Airway epithelial cell (primary cell): ENCODE measurements around the gene CCDC187. TPM values are rescaled to one million over a fixed set of nuclear protein-coding genes. Genes with fewer than 3 reads are reported as not detected.

Experiments used
- total RNA-seq: library from RNA; depleted of rRNA; stranded (reverse); fragments of >200 nt; gene quantifications from 2 replicates; pipeline ENCODE4 v1.2.3, GENCODE V29; 2015

Gene CCDC187
- total RNA-seq, result under 0.01 and 0.14 TPM in 2 replicates

DNA sequence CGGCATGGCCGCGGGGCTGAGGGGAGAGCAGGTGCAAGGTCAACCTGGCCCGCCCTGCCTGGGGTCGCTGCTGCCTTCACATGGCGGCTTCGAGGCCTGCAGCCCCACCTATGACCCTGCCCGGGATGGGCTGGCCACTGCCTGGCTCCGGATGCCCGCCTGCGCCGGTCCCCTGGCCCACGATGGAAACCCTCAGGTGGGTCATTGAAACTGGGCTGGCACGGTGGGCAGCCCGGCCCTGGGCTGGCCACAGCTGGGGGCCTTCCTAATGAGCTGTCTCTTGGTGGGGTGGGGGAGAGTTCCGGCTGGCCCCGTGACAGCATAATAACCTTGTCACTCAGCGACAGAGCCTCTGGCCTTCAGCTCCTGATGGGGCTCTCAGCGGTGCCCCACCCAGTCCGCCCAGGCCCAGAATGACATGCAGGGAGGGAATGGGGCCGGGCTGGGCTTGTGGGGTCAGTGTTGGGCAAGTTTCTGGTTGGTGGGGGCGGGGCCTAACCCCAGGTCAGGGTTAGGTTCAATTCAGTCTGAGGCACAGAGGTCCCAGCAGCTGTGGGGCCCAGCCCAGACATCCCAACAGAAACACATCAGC lies at the start of gene CCDC187:
Gene CCDC187 (minus strand): TSS at position 270 of the 592 bp plus-strand sequence. CDS start 264 bp downstream, at position 6.

DNA sequence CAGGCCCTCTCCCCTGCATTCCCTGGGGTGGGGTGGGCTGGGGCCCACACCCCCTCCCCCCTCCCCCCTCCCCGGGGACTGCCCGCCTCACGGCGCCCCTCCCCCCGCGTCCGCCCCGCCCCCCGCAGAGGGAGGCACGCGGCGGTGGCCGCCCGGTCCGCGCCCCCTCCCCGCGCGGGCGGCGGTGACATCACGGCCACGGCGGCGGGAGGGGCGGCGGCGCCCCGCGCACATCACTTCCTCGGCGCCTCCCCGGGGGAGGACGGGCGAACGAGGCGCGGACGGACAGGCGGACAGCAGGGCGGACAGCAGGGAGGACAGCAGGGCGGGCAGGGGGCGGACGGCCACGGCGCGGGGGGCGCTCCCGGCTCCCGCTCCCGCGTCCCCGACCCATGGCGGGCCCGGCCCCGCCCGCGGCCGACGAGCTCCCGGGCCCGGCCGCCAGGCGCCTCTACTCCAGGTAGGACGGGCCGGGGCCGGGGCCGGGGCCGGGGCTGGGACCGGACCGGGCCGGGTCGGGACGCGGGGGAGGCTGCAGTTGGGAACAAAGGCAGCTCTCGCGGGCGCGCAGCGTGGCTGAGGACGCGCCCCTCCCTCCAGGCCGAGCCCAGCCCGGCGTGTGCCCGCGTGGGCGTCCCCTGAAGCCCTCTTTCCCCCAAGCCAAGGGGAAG lies 23.5 kb upstream of the CCDC187 start, which contains the start of gene GPSM1:
Gene GPSM1 (plus strand): TSS at position 236 of the 671 bp plus-strand sequence. CDS start 157 bp downstream, at position 393.

DNA sequence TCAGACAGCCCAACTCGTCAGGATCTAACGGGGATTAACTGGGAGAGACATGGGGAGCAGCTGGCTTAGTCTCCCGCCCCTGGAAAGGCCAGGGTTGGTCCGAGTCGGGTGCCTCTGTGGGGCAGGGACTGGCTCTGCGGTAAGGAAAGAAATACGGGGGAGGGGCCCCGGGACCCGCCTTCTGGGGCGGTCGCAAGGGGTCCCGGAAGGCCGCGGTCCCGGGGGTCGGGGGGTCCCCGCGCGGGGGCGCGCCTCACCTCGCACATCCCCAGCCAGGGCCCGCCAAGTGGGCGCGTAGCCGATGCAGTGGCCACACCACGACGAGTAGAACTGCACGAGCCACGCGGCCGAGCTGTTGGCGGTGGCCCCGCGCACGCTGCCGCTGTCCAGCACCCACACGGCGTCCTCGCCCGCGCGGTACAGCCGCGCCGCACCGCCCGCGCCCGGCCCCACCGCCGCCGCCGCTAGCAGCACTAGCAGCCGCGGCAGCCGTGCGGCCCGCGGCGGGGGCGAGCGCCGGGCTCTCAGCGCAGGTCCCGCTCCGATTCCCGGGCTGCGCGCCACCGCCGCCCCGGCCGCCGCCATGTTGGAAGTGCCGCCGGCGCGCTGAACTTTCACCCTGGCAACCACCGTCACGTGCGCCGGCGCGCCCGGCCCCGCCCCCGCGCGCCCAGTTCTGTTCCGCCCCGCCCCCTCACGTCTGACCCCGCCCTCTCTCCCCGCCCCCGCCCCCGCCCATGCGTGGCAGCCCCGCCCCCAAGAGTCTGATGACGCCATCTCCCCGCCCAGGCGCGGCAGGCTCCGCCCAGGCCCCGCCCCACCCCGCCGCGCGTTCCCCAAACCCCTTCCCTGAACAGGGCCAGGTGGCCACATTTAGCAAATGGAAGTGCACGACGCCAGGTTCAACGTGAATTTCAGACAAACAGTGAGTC lies 58.4 kb downstream of the CCDC187 start, which contains the start of gene QSOX2:
Gene QSOX2 (minus strand): TSS at position 594 of the 932 bp plus-strand sequence. CDS start 9 bp downstream, at position 585.

DNA sequence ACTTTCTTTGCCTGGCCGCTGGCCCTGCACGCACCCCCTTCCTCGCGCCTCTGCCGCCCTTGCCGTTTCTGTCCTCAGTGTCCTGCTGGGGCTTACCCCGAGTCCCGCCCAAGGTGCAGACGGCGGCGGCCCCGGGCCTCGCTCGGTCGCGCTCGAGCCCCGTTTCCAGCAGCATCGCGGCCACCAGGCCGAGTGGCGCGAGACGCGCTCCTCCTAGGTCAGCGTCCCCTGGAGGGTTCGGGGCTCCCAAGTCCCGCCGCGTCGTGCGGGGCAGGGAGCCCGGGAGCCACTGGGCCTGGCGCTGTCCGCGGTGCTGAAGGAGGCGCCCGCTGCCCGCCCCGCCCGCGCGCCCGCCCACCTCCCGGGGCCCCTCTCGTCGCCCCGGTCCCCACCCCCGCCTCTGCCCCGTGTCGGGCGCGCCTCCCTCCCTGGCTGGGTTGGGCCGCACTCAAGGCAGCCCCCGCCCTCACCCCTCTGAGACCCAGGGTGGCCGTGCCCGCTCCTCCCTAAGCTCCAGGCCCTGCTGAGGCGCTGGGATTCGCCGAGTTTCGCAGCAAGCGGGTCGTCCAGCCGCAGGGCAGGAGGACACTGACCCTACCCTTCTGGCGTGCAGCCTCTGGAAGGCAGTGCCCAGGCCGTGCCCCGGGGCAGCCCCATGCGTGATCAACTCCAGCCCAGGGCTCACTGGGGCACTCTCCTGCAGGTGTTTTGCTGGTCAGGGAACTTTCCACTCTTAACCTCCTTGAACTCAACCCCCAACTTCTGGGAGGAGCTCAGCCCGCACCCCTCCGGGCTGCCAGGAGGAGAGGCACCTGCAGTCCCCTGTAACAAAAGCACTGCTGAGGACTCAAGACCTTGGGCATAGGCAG lies 98.8 kb downstream of the CCDC187 start, which contains the start of gene LHX3:
Gene LHX3 (minus strand): TSS at position 291 of the 869 bp plus-strand sequence. CDS start 116 bp downstream, at position 175.

Other genes starting within 250 kb of the CCDC187 start
- gene NACC2, start 208.8 kb downstream of the CCDC187 start, total RNA-seq, result 12.0 and 14.8 TPM in 2 replicates
- 58.1 and 58.7 TPM in 2 replicates for gene TMEM250, start 185.2 kb downstream of the CCDC187 start, total RNA-seq
- gene LHX3, start 99.0 kb downstream of the CCDC187 start, total RNA-seq, result not detected in 2 replicates
- gene QSOX2, start 58.3 kb downstream of the CCDC187 start, total RNA-seq, result 8.5 and 14.7 TPM in 2 replicates
- 10.3 and 13.2 TPM in 2 replicates for gene GPSM1, start 23.4 kb upstream of the CCDC187 start, total RNA-seq
- gene DNLZ, start 59.6 kb upstream of the CCDC187 start, total RNA-seq, result 47.7 and 54.0 TPM in 2 replicates
- gene CARD9, start 69.6 kb upstream of the CCDC187 start, total RNA-seq, result under 0.01 and 0.21 TPM in 2 replicates
- gene SNAPC4, start 96.1 kb upstream of the CCDC187 start, total RNA-seq, result 8.7 and 10.5 TPM in 2 replicates
- gene ENTR1, start 106.5 kb upstream of the CCDC187 start, total RNA-seq, result 45.6 and 48.5 TPM in 2 replicates
- gene PMPCA, start 106.6 kb upstream of the CCDC187 start, total RNA-seq, result 60.2 and 65.5 TPM in 2 replicates
- gene INPP5E, start 135.8 kb upstream of the CCDC187 start, total RNA-seq, result 8.6 and 12.1 TPM in 2 replicates
- 45.4 and 58.0 TPM in 2 replicates for gene SEC16A, start 178.9 kb upstream of the CCDC187 start, total RNA-seq
- gene NOTCH1, start 242.0 kb upstream of the CCDC187 start, total RNA-seq, result 96.6 and 124 TPM in 2 replicates